H1 (cell line): ENCODE results near the gene ENTPD6. TPM values are rescaled to one million over a fixed set of nuclear protein-coding genes. Genes with fewer than 3 reads are reported as not detected.

Source experiments
- CTCF ChIA-PET: fragments of 300-600 bp; sonication (Branson Sonifier 250); formaldehyde crosslinking; loops from one replicate; lab custom pipeline; 2021; ENCODE audit not compliant: partially characterized antibody; lab: Charles Lee
- POLR2A ChIA-PET: fragments of 300-600 bp; sonication (Branson Sonifier 250); formaldehyde crosslinking; loops from one replicate; lab custom pipeline; 2021; ENCODE audit warnings: inconsistent platforms; ENCODE audit not compliant: partially characterized antibody; lab: Charles Lee
- DNase-seq, 2 experiments: peaks; one replicate each; pipeline versions ENCODE4 v3.0.0 to v3.0.0-alpha.2; 2010 to 2022; ENCODE audit warnings: low spot score in 2 of 2, low read depth in 1 of 2, mixed read lengths in 1 of 2
- FAIRE-seq: peaks from 2 replicates; lab custom pipeline; 2011; peaks lifted over from hg19 to GRCh38; lab: Jason Lieb, UNC
- H2AFZ ChIP-seq: 2 replicates; pipeline ENCODE4 v1.8.1; 2012; ENCODE audit warnings: low read length, inconsistent platforms
- H2AK5ac ChIP-seq: 2 replicates; pipeline ENCODE4 v1.6.1; 2013; ENCODE audit warnings: low read depth, low read length
- H2BK120ac ChIP-seq: replicated peaks from 2 replicates; pipeline ENCODE3; 2013; ENCODE audit warnings: low read depth, low read length, inconsistent platforms
- H2BK12ac ChIP-seq: 2 replicates; pipeline ENCODE4 v1.6.1; 2013; ENCODE audit warnings: low read depth, low read length
- H2BK15ac ChIP-seq: 2 replicates; pipeline ENCODE4 v1.6.1; 2013; ENCODE audit warnings: low read length
- H2BK20ac ChIP-seq: 2 replicates; pipeline ENCODE4 v1.6.1; 2013; ENCODE audit warnings: low read length
- H2BK5ac ChIP-seq: 2 replicates; pipeline ENCODE4 v1.6.1; 2013; ENCODE audit warnings: low read depth, low read length
- H3K14ac ChIP-seq: 2 replicates; pipeline ENCODE4 v1.6.1; 2013; ENCODE audit warnings: inconsistent platforms; ENCODE audit not compliant: insufficient read length
- H3K18ac ChIP-seq: 2 replicates; pipeline ENCODE4 v1.6.1; 2013; ENCODE audit warnings: low read length; ENCODE audit errors: extremely low read depth
- H3K23ac ChIP-seq: 2 replicates; pipeline ENCODE4 v1.6.1; 2013; ENCODE audit warnings: inconsistent platforms; ENCODE audit not compliant: insufficient read length
- H3K23me2 ChIP-seq: 2 replicates; pipeline ENCODE4 v1.6.1; 2013; ENCODE audit warnings: low read depth, low read length
- H3K27ac ChIP-seq: 2 replicates; pipeline ENCODE4 v1.6.1; 2011; ENCODE audit warnings: low read depth, low read length, inconsistent platforms
- H3K27me3 ChIP-seq, 4 experiments: replicated peaks in 1 of 4; 1 replicate in 1 of 4; 2 replicates in 3 of 4; pipeline versions ENCODE4 v1.6.1 to v1.8.1; 2011 to 2013; ENCODE audit warnings: low read length in 3 of 4, mild to moderate bottlenecking in 3 of 4, inconsistent platforms in 2 of 4, mixed read lengths in 2 of 4, moderate library complexity in 1 of 4; ENCODE audit not compliant: control insufficient read depth in 3 of 4, insufficient read depth in 3 of 4; ENCODE audit errors: extremely low read depth in 1 of 4
- H3K36me3 ChIP-seq, 4 experiments: 2 replicates each; pipeline versions ENCODE4 v1.6.1 to v1.8.1; 2011 to 2013; ENCODE audit warnings: mild to moderate bottlenecking in 4 of 4, low read length in 3 of 4, moderate library complexity in 2 of 4, control low read depth in 1 of 4, inconsistent platforms in 1 of 4; ENCODE audit not compliant: insufficient read depth in 4 of 4, control insufficient read depth in 2 of 4
- H3K4ac ChIP-seq: replicated peaks from 2 replicates; pipeline ENCODE3; 2013; ENCODE audit warnings: low read length, low read depth, mixed read lengths, inconsistent platforms; ENCODE audit not compliant: insufficient read length
- H3K4me1 ChIP-seq, 4 experiments: replicated peaks in 1 of 4; 1 replicate in 1 of 4; 2 replicates in 3 of 4; pipeline versions ENCODE4 v1.6.1 to v1.8.1; 2011 to 2013; ENCODE audit warnings: low read length in 3 of 4, inconsistent platforms in 2 of 4, mixed read lengths in 1 of 4; ENCODE audit not compliant: insufficient read depth in 4 of 4, control insufficient read depth in 3 of 4
- H3K4me2 ChIP-seq, 2 experiments: 2 replicates each; pipeline versions ENCODE4 v1.6.1 to v1.8.1; 2011 to 2013; ENCODE audit warnings: low read depth in 2 of 2, low read length in 2 of 2, control low read depth in 1 of 2, inconsistent platforms in 1 of 2, mild to moderate bottlenecking in 1 of 2; ENCODE audit not compliant: insufficient read depth in 1 of 2
- H3K4me3 ChIP-seq, 4 experiments: fragments of 200-600, 300-600 bp in 1 of 4; sonication (generic), shearing (Covaris generic), sonication (Bioruptor Twin) in 1 of 4; 2 replicates each; pipeline versions ENCODE4 v1.5.1 to v1.8.1; 2011 to 2016; ENCODE audit warnings: low read length in 4 of 4, low read depth in 3 of 4, control low read depth in 2 of 4, inconsistent platforms in 2 of 4, mild to moderate bottlenecking in 2 of 4, mixed read lengths in 1 of 4, moderate library complexity in 1 of 4; ENCODE audit not compliant: insufficient read depth in 2 of 4; ENCODE audit errors: extremely low read depth in 1 of 4
- H3K56ac ChIP-seq: replicated peaks from 2 replicates; pipeline ENCODE3; 2013; ENCODE audit warnings: low read depth, mild to moderate bottlenecking, mixed read lengths, low read length, inconsistent platforms; ENCODE audit not compliant: insufficient read length
- H3K79me1 ChIP-seq: 2 replicates; pipeline ENCODE4 v1.6.1; 2013; ENCODE audit warnings: low read depth, low read length, control low read depth
- H3K79me2 ChIP-seq, 2 experiments: 2 replicates each; pipeline versions ENCODE4 v1.6.1 to v1.8.1; 2012 to 2013; ENCODE audit warnings: low read length in 2 of 2, mild to moderate bottlenecking in 2 of 2, inconsistent platforms in 1 of 2; ENCODE audit not compliant: insufficient read depth in 2 of 2, control insufficient read depth in 1 of 2
- H3K9ac ChIP-seq, 4 experiments: replicated peaks in 1 of 4; 1 replicate in 1 of 4; 2 replicates in 3 of 4; pipeline versions ENCODE4 v1.6.1 to v1.8.1; 2011 to 2013; ENCODE audit warnings: low read depth in 3 of 4, low read length in 3 of 4, control low read depth in 2 of 4, mild to moderate bottlenecking in 2 of 4, moderate library complexity in 2 of 4, inconsistent platforms in 1 of 4; ENCODE audit errors: extremely low read depth in 1 of 4
- H3K9me3 ChIP-seq, 2 experiments: 2 replicates each; pipeline versions ENCODE4 v1.6.1 to v1.8.1; 2012 to 2013; ENCODE audit warnings: mild to moderate bottlenecking in 2 of 2, moderate library complexity in 2 of 2, control low read depth in 1 of 2, inconsistent platforms in 1 of 2, low read depth in 1 of 2, low read length in 1 of 2, mixed read lengths in 1 of 2; ENCODE audit not compliant: insufficient read depth in 2 of 2
- H4K20me1 ChIP-seq, 2 experiments: replicated peaks in 1 of 2; 2 replicates each; pipeline versions ENCODE3 to v1.8.1; 2011 to 2013; ENCODE audit warnings: inconsistent platforms in 2 of 2, low read length in 2 of 2, mild to moderate bottlenecking in 1 of 2; ENCODE audit not compliant: insufficient read depth in 2 of 2, control insufficient read depth in 1 of 2
- H4K5ac ChIP-seq: 2 replicates; pipeline ENCODE4 v1.6.1; 2013; ENCODE audit warnings: low read length, low read depth, mixed read lengths, inconsistent platforms; ENCODE audit not compliant: insufficient read length
- H4K8ac ChIP-seq: 2 replicates; pipeline ENCODE4 v1.8.0; 2013; ENCODE audit warnings: mild to moderate bottlenecking, moderate library complexity, low read length, inconsistent platforms; ENCODE audit not compliant: insufficient read depth; ENCODE audit errors: extremely low read depth
- H4K91ac ChIP-seq: replicated peaks from 2 replicates; pipeline ENCODE3; 2013; ENCODE audit warnings: low read length, mixed read lengths, inconsistent platforms; ENCODE audit not compliant: insufficient read length
- CHD2 ChIP-seq: IDR thresholded peaks from 2 replicates; pipeline ENCODE4 v1.6.1; 2012; ENCODE audit warnings: low read length, improper control_type of control experiment
- HDAC2 ChIP-seq, 2 experiments: fragments of 300-600 bp in 1 of 2; sonication (generic) in 1 of 2; IDR thresholded peaks; 2 replicates each; pipeline ENCODE4 v1.6.1; 2011 to 2012; ENCODE audit warnings: low read depth in 2 of 2, low read length in 2 of 2, mild to moderate bottlenecking in 2 of 2, moderate library complexity in 2 of 2, borderline replicate concordance in 1 of 2, inconsistent platforms in 1 of 2
- HDAC6 ChIP-seq: IDR thresholded peaks from one replicate; pipeline ENCODE4 v1.7.1; 2012; ENCODE audit warnings: low read depth, mild to moderate bottlenecking, inconsistent platforms, low read length, moderate library complexity
- JUN ChIP-seq: IDR thresholded peaks from 2 replicates; pipeline ENCODE4 v1.6.1; 2011; ENCODE audit warnings: low read depth, mild to moderate bottlenecking, improper control_type of control experiment, low read length
- KDM1A ChIP-seq: fragments of 200-600, 300-600 bp; sonication (generic); IDR thresholded peaks from 2 replicates; pipeline ENCODE4 v1.7.1; 2016; ENCODE audit warnings: mild to moderate bottlenecking, low read length, borderline replicate concordance
- NRF1 ChIP-seq: IDR thresholded peaks from 2 replicates; pipeline ENCODE4 v1.6.1; 2011; ENCODE audit warnings: mild to moderate bottlenecking, low read depth, low read length, improper control_type of control experiment
- RNF2 ChIP-seq: fragments of 200-900, 300-1000 bp; sonication (generic); IDR thresholded peaks from 2 replicates; pipeline ENCODE4 v1.7.1; 2016; ENCODE audit warnings: borderline replicate concordance, low read depth, mild to moderate bottlenecking, antibody characterized with exemption, low read length; ENCODE audit not compliant: poor library complexity, severe bottlenecking; ENCODE audit errors: missing control alignments
- SAP30 ChIP-seq: fragments of 300-600 bp; sonication (generic); IDR thresholded peaks from 2 replicates; pipeline ENCODE4 v1.7.1; 2012; ENCODE audit warnings: low read length, moderate library complexity, mild to moderate bottlenecking, inconsistent platforms; ENCODE audit not compliant: insufficient read depth, insufficient replicate concordance
- SUZ12 ChIP-seq: fragments of 200-600 bp; sonication (generic); IDR thresholded peaks from 2 replicates; pipeline ENCODE4 v1.6.1; 2012; ENCODE audit warnings: mild to moderate bottlenecking, inconsistent platforms, low read length, moderate library complexity, mixed read lengths
- TAF7 ChIP-seq: optimal IDR thresholded peaks from 2 replicates; pipeline ENCODE3; 2011; ENCODE audit warnings: low read depth, mild to moderate bottlenecking, inconsistent platforms, low read length, moderate library complexity, borderline replicate concordance
- WGBS, 2 experiments: shearing (Covaris generic) in 1 of 2; methylation state at CpG; one replicate each; pipeline versions ENCODE4 v1.1.6 to v1.1.7; 2013 to 2015; ENCODE audit warnings: low lambda C conversion rate in 2 of 2, mixed read lengths in 2 of 2, inconsistent platforms in 1 of 2, low coverage in 1 of 2, missing lambda C conversion rate in 1 of 2; ENCODE audit not compliant: insufficient replicate concordance in 2 of 2, insufficient coverage in 1 of 2, insufficient read length in 1 of 2; ENCODE audit errors: extremely low coverage in 1 of 2, missing lambda C conversion rate in 1 of 2; 5-methylcytosine and 5-hydroxymethylcytosine counted together
- polyA plus RNA-seq, 7 experiments: library from polyadenylated mRNA; depleted of rRNA in 3 of 7; stranded (reverse) in 5 of 7; unstranded in 2 of 7; fragments of >200 nt in 5 of 7; fragments of 200-250 nt in 2 of 7; gene quantifications; 1 replicate in 5 of 7; 2 replicates in 1 of 7; 4 replicates in 1 of 7; pipeline versions ENCODE4 v1.2.1 to v1.2.3, GENCODE V29; 2011 to 2013; ENCODE audit warnings: missing spikeins in 2 of 7, mixed read lengths in 2 of 7
- total RNA-seq: library from RNA; stranded (reverse); fragmentation: NEBNext Ultra II Directional; extraction: Animal tissue kit (Norgen Biotek cat#: 25700); gene quantifications from 2 replicates; pipeline ENCODE4 v1.2.1, GENCODE V29; 2021
- TF ChIP-seq, protein P1 (sequence below): IDR thresholded peaks from 2 replicates; pipeline ENCODE4 v1.6.1; 2012; ENCODE audit warnings: low read length, inconsistent platforms

The ENTPD6 gene
- total and polyA plus RNA-seq, 2 of the 8 experiments (the other 6 are each of a cell fraction or from before 2014, with no cell fraction given): 47.8 to 57.3 TPM

DNA sequence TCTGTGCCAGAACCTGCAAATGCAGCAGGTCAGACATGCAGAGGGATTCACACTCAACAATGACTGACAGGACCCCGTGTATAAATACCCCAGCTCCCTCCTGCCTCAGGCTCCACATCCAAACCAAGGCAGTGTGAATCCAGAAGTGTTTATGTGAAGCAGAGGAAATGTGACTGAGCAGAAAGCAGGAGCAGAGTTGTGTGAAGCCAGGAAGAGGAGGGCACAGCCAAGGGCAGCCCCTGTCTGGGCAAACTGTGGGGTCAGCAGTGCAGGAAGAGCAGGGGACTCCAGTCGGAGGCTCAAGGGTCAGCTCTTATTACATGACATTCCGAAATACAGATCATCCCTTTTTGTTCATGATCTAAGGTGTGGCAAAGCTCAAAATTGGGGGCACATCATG, 19.3 kb upstream of the ENTPD6 start:
- H3K4ac ChIP-seq: no peak overlapping the region
- H3K23ac ChIP-seq: no peak overlapping the region
- no peak overlapping the region for H2AK5ac ChIP-seq
- no peak overlapping the region for H3K14ac ChIP-seq
- H4K5ac ChIP-seq: no peak overlapping the region
- H3K79me2 ChIP-seq: no peaks in the 10 kb centered on the region
- no peak overlapping the region for H4K91ac ChIP-seq
- no peak overlapping the region for H3K56ac ChIP-seq
- no peak overlapping the region for H4K8ac ChIP-seq
- no peaks in the 10 kb centered on the region for H3K4me1 ChIP-seq
- no peak overlapping the region for H2AFZ ChIP-seq
- no peak overlapping the region for H3K4me3 ChIP-seq
- no peaks in the 10 kb centered on the region for H3K23me2 ChIP-seq
- no peak overlapping the region for H2BK12ac ChIP-seq
- no peak overlapping the region for H2BK5ac ChIP-seq
- no peak for DNase-seq
- H2BK15ac ChIP-seq: no peak overlapping the region
- no peaks in the 10 kb centered on the region for H3K36me3 ChIP-seq
- no peak overlapping the region for H3K18ac ChIP-seq
- 80% methylated on average over 3 of the region's 3 CpGs; no CpG with 5 or more reads in 1 of the 2 experiments for WGBS, 2 experiments
- FAIRE-seq: no peak
- H3K4me2 ChIP-seq: no peak overlapping the region
- ChIA-PET CTCF (interaction anchor here (0.6 to 2.5 kb wide), 13 partner anchors 9 to 220 kb away, joined by 3 to 12 read pairs (median 3); partner anchors contain the start of gene VSX1), POLR2A (no interaction called here)
- H3K79me1 ChIP-seq: no peaks in the 10 kb centered on the region
- H3K9me3 ChIP-seq: 0 out of 4 replicates have a peak, but pooled peaks cover 0 to 3% of the 10 kb centered on the region in 2 experiments
- H2BK20ac ChIP-seq: no peak overlapping the region
- no peak overlapping the region for H3K27ac ChIP-seq
- no peaks in the 10 kb centered on the region for H3K27me3 ChIP-seq
- H2BK120ac ChIP-seq: no peak overlapping the region
- no peaks in the 10 kb centered on the region for H4K20me1 ChIP-seq
- no peak overlapping the region for H3K9ac ChIP-seq
- TF ChIP-seq, protein P1, sequence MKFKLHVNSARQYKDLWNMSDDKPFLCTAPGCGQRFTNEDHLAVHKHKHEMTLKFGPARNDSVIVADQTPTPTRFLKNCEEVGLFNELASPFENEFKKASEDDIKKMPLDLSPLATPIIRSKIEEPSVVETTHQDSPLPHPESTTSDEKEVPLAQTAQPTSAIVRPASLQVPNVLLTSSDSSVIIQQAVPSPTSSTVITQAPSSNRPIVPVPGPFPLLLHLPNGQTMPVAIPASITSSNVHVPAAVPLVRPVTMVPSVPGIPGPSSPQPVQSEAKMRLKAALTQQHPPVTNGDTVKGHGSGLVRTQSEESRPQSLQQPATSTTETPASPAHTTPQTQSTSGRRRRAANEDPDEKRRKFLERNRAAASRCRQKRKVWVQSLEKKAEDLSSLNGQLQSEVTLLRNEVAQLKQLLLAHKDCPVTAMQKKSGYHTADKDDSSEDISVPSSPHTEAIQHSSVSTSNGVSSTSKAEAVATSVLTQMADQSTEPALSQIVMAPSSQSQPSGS: no peak
- TF ChIP-seq SUZ12: no peak
- no peak for TF ChIP-seq SAP30
- TF ChIP-seq CHD2: no peak
- TF ChIP-seq KDM1A: no peak
- no peak for TF ChIP-seq HDAC6
- no peak for TF ChIP-seq HDAC2 (IDR thresholded peaks at IDR 0.05; ENCODE audit: borderline replicate concordance in 1 of 2, low read depth in 2 of 2, low read length in 2 of 2)
- TF ChIP-seq NRF1: no peak
- no peak for TF ChIP-seq TAF7
- no peak for TF ChIP-seq JUN
- TF ChIP-seq RNF2: no peak
